K562 (cell line): ENCODE results near the gene H2BW1. TPM values are rescaled to one million over a fixed set of nuclear protein-coding genes. Genes with fewer than 3 reads are reported as not detected.
"Not testable (repeated sequence)": the region's sequence is repeated elsewhere in the genome, so short reads cannot be mapped to it uniquely, and the experiment has no call there.

Experiments
- ATAC-seq: fragments of 200-7000 bp; cut with Tn5 transposase; 3 replicates; pipeline ENCODE4 v1.9.1; 2020; ENCODE audit warnings: moderate library complexity
- BruUV-seq: library from RNA; stranded (reverse); fragments of 400-500 nt; replicated peaks from 2 replicates; lab custom pipeline; 2021; lab: Mats Ljungman, UMichigan
- CTCF ChIA-PET: fragments of 300-600 bp; formaldehyde crosslinking; extraction: SDS; loops from one replicate; lab custom pipeline; 2021; ENCODE audit warnings: low intra/inter-chr PET ratio; lab: Yijun Ruan, JAX
- POLR2A ChIA-PET: fragments of 300-600, 350-650 bp; sonication (Branson Sonifier 250); formaldehyde crosslinking; extraction: SDS; loops from one replicate; lab custom pipeline; 2021; ENCODE audit warnings: antibody characterized with exemption, inconsistent platforms; lab: Yijun Ruan, JAX
- DNase-seq, 4 experiments: peaks; one replicate each; pipeline versions ENCODE4 v3.0.0 to v3.0.0-alpha.2; 2011 to 2018; ENCODE audit warnings: low spot score in 3 of 4, mixed read lengths in 3 of 4; ENCODE audit errors: extremely low read depth in 1 of 4
- FAIRE-seq: peaks from 2 replicates; lab custom pipeline; 2011; peaks lifted over from hg19 to GRCh38; lab: Jason Lieb, UNC
- H2AFZ ChIP-seq: 2 replicates; pipeline ENCODE4 v1.6.0; 2011; ENCODE audit warnings: low read depth, low read length, control low read depth, inconsistent platforms
- H3K27ac ChIP-seq: fragments of 200-600 bp; 3 replicates; pipeline ENCODE4 v1.8.0; 2011; ENCODE audit warnings: low read depth, mild to moderate bottlenecking, control low read depth, inconsistent platforms, low read length, moderate library complexity, mixed read lengths; ENCODE audit errors: extremely low read depth
- H3K27me3 ChIP-seq, 2 experiments: fragments of 300-600 bp in 1 of 2; 2 replicates in 1 of 2; 3 replicates in 1 of 2; pipeline versions ENCODE4 v1.6.0 to v1.8.0; 2011; ENCODE audit warnings: inconsistent platforms in 2 of 2, low read length in 2 of 2, mild to moderate bottlenecking in 1 of 2, mixed read lengths in 1 of 2, moderate library complexity in 1 of 2; ENCODE audit not compliant: control insufficient read depth in 2 of 2, insufficient read depth in 2 of 2
- H3K36me3 ChIP-seq: fragments of 300-600 bp; 3 replicates; pipeline ENCODE4 v1.8.0; 2011; ENCODE audit warnings: mild to moderate bottlenecking, low read length, inconsistent platforms; ENCODE audit not compliant: control insufficient read depth, insufficient read depth
- H3K4me1 ChIP-seq, 2 experiments: fragments of 200-600 bp in 1 of 2; replicated peaks in 1 of 2; 2 replicates in 1 of 2; 3 replicates in 1 of 2; pipeline versions ENCODE4 v1.5.1 to v1.8.0; 2011; ENCODE audit warnings: inconsistent platforms in 2 of 2, low read length in 2 of 2, mild to moderate bottlenecking in 1 of 2, mixed read lengths in 1 of 2, moderate library complexity in 1 of 2; ENCODE audit not compliant: control insufficient read depth in 2 of 2, insufficient read depth in 2 of 2
- H3K4me2 ChIP-seq: 2 replicates; pipeline ENCODE4 v1.6.1; 2011; ENCODE audit warnings: low read length, control low read depth, inconsistent platforms, mixed read lengths; ENCODE audit not compliant: insufficient read depth
- H3K4me3 ChIP-seq: fragments of 200-600 bp; sonication (generic), shearing (Covaris generic); 2 replicates; pipeline ENCODE4 v1.5.1; 2016; ENCODE audit warnings: control low read depth, inconsistent platforms
- H3K79me2 ChIP-seq: fragments of 200-600 bp; 3 replicates; pipeline ENCODE4 v1.8.0; 2011; ENCODE audit warnings: low read length, inconsistent platforms; ENCODE audit not compliant: control insufficient read depth, insufficient read depth
- H3K9ac ChIP-seq, 2 experiments: 2 replicates each; pipeline versions ENCODE4 v1.6.0 to v1.6.1; 2011; ENCODE audit warnings: low read depth in 2 of 2, low read length in 2 of 2, control low read depth in 1 of 2, inconsistent platforms in 1 of 2, mild to moderate bottlenecking in 1 of 2, mixed read lengths in 1 of 2; ENCODE audit not compliant: insufficient read depth in 1 of 2
- H3K9me1 ChIP-seq: one replicate; pipeline ENCODE4 v1.6.0; 2011; ENCODE audit warnings: inconsistent platforms, mild to moderate bottlenecking, low read length, moderate library complexity; ENCODE audit not compliant: control insufficient read depth, insufficient read depth
- H3K9me3 ChIP-seq: replicated peaks from 2 replicates; pipeline ENCODE4 v1.5.1; 2011; ENCODE audit warnings: low read depth, low read length, inconsistent platforms; ENCODE audit not compliant: control insufficient read depth, insufficient read depth
- H4K20me1 ChIP-seq: replicated peaks from 2 replicates; pipeline ENCODE4 v1.6.1; 2011; ENCODE audit warnings: low read length, inconsistent platforms, mixed read lengths; ENCODE audit not compliant: control insufficient read depth, insufficient read depth
- FOXO4 ChIP-seq: fragments of 450-650 bp; formaldehyde crosslinking; IDR thresholded peaks from 2 replicates; pipeline ENCODE4 v1.4.0; 2020; ENCODE audit warnings: mild to moderate bottlenecking, moderate library complexity
- MTA1 ChIP-seq: fragments of 450-650 bp; IDR thresholded peaks from 2 replicates; pipeline ENCODE4 v1.6.1; 2017; ENCODE audit warnings: borderline replicate concordance
- NFE2 ChIP-seq: IDR thresholded peaks from 2 replicates; pipeline ENCODE4 v1.6.1; 2014; ENCODE audit warnings: antibody characterized with exemption, low read depth
- WGBS: fragments of 100-300 bp; shearing (Covaris generic); methylation state at CpG from one replicate; pipeline ENCODE4 v1.1.6; 2016; ENCODE audit warnings: low coverage, mixed read lengths; ENCODE audit not compliant: insufficient coverage; ENCODE audit errors: missing lambda C conversion rate; 5-methylcytosine and 5-hydroxymethylcytosine counted together
- in situ Hi-C: fragments of 300-500 bp; cut with MboI; formaldehyde crosslinking; loops from 4 replicates; pipeline ENCODE4 v1.15.0; 2018; ENCODE audit warnings: inconsistent platforms, mixed read lengths
- intact Hi-C: fragments of 100-400 bp; cut with micrococcal nuclease; formaldehyde crosslinking; loops from 2 replicates; pipeline ENCODE4 v1.14.2; 2022
- polyA plus RNA-seq, 8 experiments: library from polyadenylated mRNA; depleted of rRNA in 4 of 8; stranded (reverse) in 5 of 8; unstranded in 3 of 8; fragments of >200 nt; fragmentation: Nextera tagmentation in 2 of 8; fragmentation: Illumina TruSeq in 1 of 8; extraction: Ambion mirVana in 2 of 8; extraction: Trizol in 1 of 8; gene quantifications; 2 replicates each; pipeline versions ENCODE4 v1.2.1 to v1.2.3, GENCODE V29; 2011 to 2014; ENCODE audit warnings: inconsistent platforms in 1 of 8, missing spikeins in 1 of 8
- total RNA-seq, 7 experiments: library from RNA; depleted of rRNA in 6 of 7; stranded (reverse); fragments of >200 nt in 6 of 7; fragmentation: Illumina TruSeq in 2 of 7; extraction: Trizol in 2 of 7; gene quantifications; 2 replicates each; pipeline versions ENCODE4 v1.2.1 to v1.2.3, GENCODE V29; 2011 to 2021; ENCODE audit warnings: low replicate concordance in 1 of 7

Gene H2BW1
- total and polyA plus RNA-seq, 9 of the 15 experiments (the other 6 are each of a cell fraction or from before 2014, with no cell fraction given) = not detected

GRCh38 chrX:103999234-103999633 is 14.3 kb downstream of the H2BW1 start:
- H4K20me1 ChIP-seq = no peaks in the 10 kb centered on the region
- intact Hi-C loops (no loop called here), in situ Hi-C loops (no loop called here)
- DNase-seq (no peak), FAIRE-seq (no peak), ATAC-seq (no peak)
- no peak overlapping the region for H2AFZ ChIP-seq
- no peak overlapping the region for H3K9ac ChIP-seq
- no peak overlapping the region for H3K4me2 ChIP-seq
- no peaks in the 10 kb centered on the region for H3K9me3 ChIP-seq
- BruUV-seq = no TSS peak
- no peaks in the 10 kb centered on the region for H3K4me1 ChIP-seq
- H3K4me3 ChIP-seq = no peak overlapping the region
- WGBS = 0% methylated on average over 4 of the region's 5 CpGs
- no peak overlapping the region for H3K27ac ChIP-seq
- TF ChIP-seq NFE2 = no peak
- no peak for TF ChIP-seq FOXO4
- no peak for TF ChIP-seq MTA1
- no peaks in the 10 kb centered on the region for H3K79me2 ChIP-seq
- no peaks in the 10 kb centered on the region for H3K36me3 ChIP-seq
- POLR2A ChIA-PET = no interaction called here
- no peaks in the 10 kb centered on the region for H3K9me1 ChIP-seq
- CTCF ChIA-PET = no interaction called here
- no peaks in the 10 kb centered on the region; a peak in 2 of 5 replicates for H3K27me3 ChIP-seq

DNA sequence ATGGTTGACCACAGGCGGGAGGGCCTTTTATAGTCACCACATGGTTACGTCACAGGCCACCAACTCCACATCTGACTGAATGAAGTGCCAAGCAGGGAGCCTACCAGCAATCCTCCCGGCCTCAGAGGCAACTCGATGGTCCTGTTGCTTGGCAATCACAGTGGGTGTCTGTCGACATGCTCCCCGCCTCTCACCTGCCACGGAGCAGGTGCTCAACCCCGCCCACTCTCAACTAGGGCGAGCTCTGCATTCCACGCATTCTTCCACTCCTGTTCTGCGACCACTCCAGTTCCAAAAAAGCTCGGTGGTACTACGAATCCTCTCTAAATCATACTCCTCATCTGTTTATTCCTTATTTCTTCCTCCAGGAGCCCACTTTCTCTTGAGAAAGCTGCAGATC is 30.0 kb downstream of the H2BW1 start:
- FAIRE-seq, H2AFZ ChIP-seq, H3K9me1 ChIP-seq, H3K4me2 ChIP-seq, H3K9ac ChIP-seq, H3K9me3 ChIP-seq, intact Hi-C loops, BruUV-seq, ATAC-seq, H3K4me1 ChIP-seq, H4K20me1 ChIP-seq, DNase-seq, H3K79me2 ChIP-seq, H3K27me3 ChIP-seq, H3K4me3 ChIP-seq, H3K36me3 ChIP-seq, H3K27ac ChIP-seq, in situ Hi-C loops, POLR2A ChIA-PET, CTCF ChIA-PET: not testable (repeated sequence)
- WGBS = no CpG with 5 or more reads among the region's 13 CpGs

GRCh38 chrX:103962411-103963278 is 50.9 kb downstream of the H2BW1 start, which contains the start of gene TMSB15B:
TSS of gene TMSB15B (plus strand) at chrX:103962627.
- in situ Hi-C loops, H3K4me3 ChIP-seq, POLR2A ChIA-PET, H2AFZ ChIP-seq, H3K9ac ChIP-seq, H3K36me3 ChIP-seq, H3K27ac ChIP-seq, H3K4me1 ChIP-seq, CTCF ChIA-PET, intact Hi-C loops, H3K4me2 ChIP-seq, H3K9me3 ChIP-seq, H4K20me1 ChIP-seq, BruUV-seq, FAIRE-seq, H3K27me3 ChIP-seq, H3K9me1 ChIP-seq, H3K79me2 ChIP-seq, DNase-seq: not testable (repeated sequence)
- ATAC-seq = peak; percentile 88
- no CpG with 5 or more reads among the region's 55 CpGs for WGBS
